OCI-LY1 (cell line): ENCODE data around the gene SIX2.

Experiments
- CTCF ChIP-seq: fragments of 200-600 bp; sonication (generic), shearing (Covaris generic); IDR thresholded peaks from 2 replicates; pipeline ENCODE4 v1.5.1; 2017; ENCODE audit warnings: mild to moderate bottlenecking, antibody characterized with exemption, low read length, moderate library complexity, mixed read lengths
- EZH2 ChIP-seq: fragments of 200-600 bp; sonication (generic), shearing (Covaris generic); IDR thresholded peaks from 2 replicates; pipeline ENCODE4 v1.8.0; 2017; ENCODE audit warnings: borderline replicate concordance, mixed run types, mild to moderate bottlenecking, antibody characterized with exemption, low read length, moderate library complexity, mixed read lengths

- TF ChIP-seq CTCF (no peak), EZH2 (no peak)
Observed at GRCh38 chr2:45052388-45052928, 43.2 kb upstream of the SIX2 start.
